ENCODE results near the gene TJP1.

DNA sequence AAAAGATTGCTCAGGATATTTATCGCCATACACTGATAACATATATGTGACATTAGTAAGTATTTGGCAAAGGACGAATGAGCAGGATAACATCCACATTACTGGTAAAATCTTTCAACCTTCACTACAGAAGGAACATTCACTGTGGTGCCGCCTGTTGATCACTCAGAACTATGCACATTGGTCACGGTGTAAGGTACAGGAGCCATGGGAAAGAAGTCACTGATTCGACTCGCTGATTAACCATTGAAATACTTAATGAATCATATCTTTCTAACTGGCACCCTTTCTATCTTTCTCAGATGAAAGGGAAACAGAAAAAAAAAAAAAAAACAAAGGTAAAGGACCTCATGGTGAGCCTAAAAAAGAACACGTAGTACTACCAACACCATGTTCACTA is 68.8 kb downstream of the TJP1 start:
- TF ChIP-seq, protein P1, sequence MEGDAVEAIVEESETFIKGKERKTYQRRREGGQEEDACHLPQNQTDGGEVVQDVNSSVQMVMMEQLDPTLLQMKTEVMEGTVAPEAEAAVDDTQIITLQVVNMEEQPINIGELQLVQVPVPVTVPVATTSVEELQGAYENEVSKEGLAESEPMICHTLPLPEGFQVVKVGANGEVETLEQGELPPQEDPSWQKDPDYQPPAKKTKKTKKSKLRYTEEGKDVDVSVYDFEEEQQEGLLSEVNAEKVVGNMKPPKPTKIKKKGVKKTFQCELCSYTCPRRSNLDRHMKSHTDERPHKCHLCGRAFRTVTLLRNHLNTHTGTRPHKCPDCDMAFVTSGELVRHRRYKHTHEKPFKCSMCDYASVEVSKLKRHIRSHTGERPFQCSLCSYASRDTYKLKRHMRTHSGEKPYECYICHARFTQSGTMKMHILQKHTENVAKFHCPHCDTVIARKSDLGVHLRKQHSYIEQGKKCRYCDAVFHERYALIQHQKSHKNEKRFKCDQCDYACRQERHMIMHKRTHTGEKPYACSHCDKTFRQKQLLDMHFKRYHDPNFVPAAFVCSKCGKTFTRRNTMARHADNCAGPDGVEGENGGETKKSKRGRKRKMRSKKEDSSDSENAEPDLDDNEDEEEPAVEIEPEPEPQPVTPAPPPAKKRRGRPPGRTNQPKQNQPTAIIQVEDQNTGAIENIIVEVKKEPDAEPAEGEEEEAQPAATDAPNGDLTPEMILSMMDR (IDR thresholded peaks at IDR 0.05; ENCODE audit: control extremely low read depth in 1 of 3, insufficient read depth in 1 of 3, low read depth in 1 of 3, low read length in 3 of 3): no peak
- TF ChIP-seq SP2 (IDR thresholded peaks at IDR 0.05; ENCODE audit: low read length) (no peak), JUN (IDR thresholded peaks at IDR 0.05; ENCODE audit: low read depth, low read length) (no peak), TCF12 (IDR thresholded peaks at IDR 0.05; ENCODE audit: low read depth, low read length) (no peak), EGR1 (IDR thresholded peaks at IDR 0.05; ENCODE audit: borderline replicate concordance, low read depth, low read length) (no peak), GABPA (IDR thresholded peaks at IDR 0.05; ENCODE audit: borderline replicate concordance, insufficient read depth, low read length) (no peak)
